ENCODE data around the gene TXNRD2. TPM values are rescaled to one million over a fixed set of nuclear protein-coding genes. Genes with fewer than 3 reads are reported as not detected.

TXNRD2 gene
- total RNA-seq, 3 donors from 2014 or later (not counting 1 experiment from before 2014, with no cell fraction given) = 23.5 to 37.3 (median 24.4) TPM

DNA sequence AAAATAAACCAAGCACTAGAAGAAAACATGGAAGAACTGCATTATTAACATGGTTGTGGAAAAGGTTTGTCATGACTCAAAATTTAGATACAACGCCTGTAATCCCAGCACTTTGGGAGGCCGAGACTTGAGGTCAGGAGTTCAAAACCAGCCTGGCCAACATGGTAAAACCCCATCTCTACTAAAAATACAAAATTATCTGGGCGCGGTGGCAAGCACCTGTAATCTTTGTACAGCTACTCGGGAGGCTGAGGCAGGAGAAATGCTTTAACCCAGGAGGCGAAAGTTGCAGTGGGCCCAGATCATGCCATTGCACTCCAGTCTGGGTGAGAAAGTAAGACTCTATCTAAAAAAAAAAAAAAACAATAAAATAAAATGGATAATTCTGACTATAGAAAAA is 110.6 kb downstream of the TXNRD2 start:
- WGBS (ENCODE audit: insufficient coverage) = 95% methylated on average over 5 of the region's 6 CpGs
- no peaks in the 10 kb centered on the region for H3K27me3 ChIP-seq (ENCODE audit: control insufficient read depth, insufficient read depth, low read length)
- ATAC-seq (no peak), DNase-seq (no peak)
- Mint-ChIP-seq H3K4me3 (no peak overlapping the region), H3K9me3 (no peaks in the 10 kb centered on the region), H3K36me3 (no peaks in the 10 kb centered on the region), H3K27me3 (ENCODE audit: low read depth in 2 of 2) (no peaks in the 10 kb centered on the region), H3K4me1 (peaks cover 0 to 12% of the 10 kb centered on the region in 2 donors), H3K27ac (no peak overlapping the region)
- H3K36me3 ChIP-seq (ENCODE audit: control insufficient read depth, insufficient read depth, low read length) = no peaks in the 10 kb centered on the region
- TF ChIP-seq, protein P1, sequence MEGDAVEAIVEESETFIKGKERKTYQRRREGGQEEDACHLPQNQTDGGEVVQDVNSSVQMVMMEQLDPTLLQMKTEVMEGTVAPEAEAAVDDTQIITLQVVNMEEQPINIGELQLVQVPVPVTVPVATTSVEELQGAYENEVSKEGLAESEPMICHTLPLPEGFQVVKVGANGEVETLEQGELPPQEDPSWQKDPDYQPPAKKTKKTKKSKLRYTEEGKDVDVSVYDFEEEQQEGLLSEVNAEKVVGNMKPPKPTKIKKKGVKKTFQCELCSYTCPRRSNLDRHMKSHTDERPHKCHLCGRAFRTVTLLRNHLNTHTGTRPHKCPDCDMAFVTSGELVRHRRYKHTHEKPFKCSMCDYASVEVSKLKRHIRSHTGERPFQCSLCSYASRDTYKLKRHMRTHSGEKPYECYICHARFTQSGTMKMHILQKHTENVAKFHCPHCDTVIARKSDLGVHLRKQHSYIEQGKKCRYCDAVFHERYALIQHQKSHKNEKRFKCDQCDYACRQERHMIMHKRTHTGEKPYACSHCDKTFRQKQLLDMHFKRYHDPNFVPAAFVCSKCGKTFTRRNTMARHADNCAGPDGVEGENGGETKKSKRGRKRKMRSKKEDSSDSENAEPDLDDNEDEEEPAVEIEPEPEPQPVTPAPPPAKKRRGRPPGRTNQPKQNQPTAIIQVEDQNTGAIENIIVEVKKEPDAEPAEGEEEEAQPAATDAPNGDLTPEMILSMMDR (IDR thresholded peaks at IDR 0.05) = no peak
- no peaks in the 10 kb centered on the region for H3K4me1 ChIP-seq (ENCODE audit: control insufficient read depth, insufficient read depth, low read length)
- intact Hi-C loops (cut with micrococcal nuclease) = no loop called here
- no peak overlapping the region for H3K4me3 ChIP-seq (ENCODE audit: low read length)
- H3K9me3 ChIP-seq (ENCODE audit: control insufficient read depth, insufficient read depth, low read length) = no peaks in the 10 kb centered on the region
- no peak overlapping the region for H3K27ac ChIP-seq (ENCODE audit: low read length)

DNA sequence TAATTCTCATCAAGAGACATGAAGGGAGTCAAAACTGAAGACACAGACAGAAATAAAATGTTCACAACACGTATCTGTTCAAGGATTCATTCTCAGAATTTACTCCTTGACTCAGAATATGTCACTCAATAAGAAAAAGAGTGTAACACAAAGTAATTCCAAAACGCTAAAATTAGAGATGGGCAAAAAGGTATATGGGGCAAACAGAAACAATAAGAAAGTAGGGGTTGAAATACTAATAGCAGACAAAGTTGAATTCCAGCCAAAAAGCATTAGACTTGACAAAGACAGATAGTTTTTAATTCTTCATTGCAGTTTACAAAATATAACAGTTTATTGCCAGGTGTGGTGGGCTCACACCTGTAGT is 113.6 kb downstream of the TXNRD2 start:
- H3K4me1 Mint-ChIP-seq = no peaks in the 10 kb centered on the region
- intact Hi-C loops (cut with micrococcal nuclease) = no loop called here
- Histone ChIP-seq H3K36me3 (ENCODE audit: control insufficient read depth, insufficient read depth, low read length) (no peaks in the 10 kb centered on the region), H3K4me1 (ENCODE audit: control insufficient read depth, insufficient read depth, low read length) (no peaks in the 10 kb centered on the region), H3K4me3 (ENCODE audit: low read length) (no peak overlapping the region), H3K27ac (ENCODE audit: low read length) (no peak overlapping the region), H3K27me3 (ENCODE audit: control insufficient read depth, insufficient read depth, low read length) (no peaks in the 10 kb centered on the region), H3K9me3 (ENCODE audit: control insufficient read depth, insufficient read depth, low read length) (no peaks in the 10 kb centered on the region)
- H3K9me3 Mint-ChIP-seq = no peaks in the 10 kb centered on the region
- no peak overlapping the region for H3K4me3 Mint-ChIP-seq
- H3K36me3 Mint-ChIP-seq = no peaks in the 10 kb centered on the region
- no peaks in the 10 kb centered on the region for H3K27me3 Mint-ChIP-seq (ENCODE audit: low read depth in 2 of 2)
- no peak for DNase-seq
- TF ChIP-seq, protein P1 (IDR thresholded peaks at IDR 0.05) = no peak
- WGBS (ENCODE audit: insufficient coverage) = 76% methylated on average over 2 of the region's 2 CpGs
- no peak overlapping the region for H3K27ac Mint-ChIP-seq
- no peak for ATAC-seq

DNA sequence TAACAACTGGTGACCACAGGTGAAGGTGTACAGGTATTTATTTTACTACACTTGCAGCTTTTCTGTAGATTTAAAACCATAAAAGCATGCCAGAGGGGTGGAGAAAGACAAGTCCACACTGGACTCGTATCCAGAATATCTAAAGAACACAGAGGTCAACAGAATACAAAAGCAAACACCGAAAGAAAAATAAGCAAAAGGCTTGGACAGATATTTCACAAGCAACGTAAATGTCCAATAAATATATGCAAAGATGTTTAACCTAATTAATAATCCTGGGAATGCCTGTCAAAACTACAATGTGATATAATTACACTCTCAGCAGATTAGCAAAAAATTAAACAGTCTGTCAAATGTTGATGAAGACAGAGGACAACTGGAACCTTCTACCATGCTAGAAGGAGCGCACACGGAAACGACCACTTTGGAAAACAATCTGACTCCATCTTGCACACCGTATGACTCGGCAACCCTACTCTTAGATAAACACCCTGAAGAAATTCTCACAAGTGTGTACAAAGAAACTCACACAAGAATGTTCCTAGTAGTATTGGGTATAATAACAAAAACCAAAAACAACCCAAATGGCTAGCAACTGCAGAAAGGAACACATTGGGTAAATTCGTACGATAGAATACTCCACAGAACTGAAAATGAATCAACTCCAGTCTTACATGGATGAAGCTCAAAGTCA is 114.1 kb downstream of the TXNRD2 start:
- TF ChIP-seq, protein P1 (IDR thresholded peaks at IDR 0.05) = no peak
- WGBS (ENCODE audit: insufficient coverage) = 83% methylated on average over 8 of the region's 10 CpGs
- no peaks in the 10 kb centered on the region for H3K36me3 ChIP-seq (ENCODE audit: control insufficient read depth, insufficient read depth, low read length)
- intact Hi-C loops (cut with micrococcal nuclease) = no loop called here
- no peaks in the 10 kb centered on the region for H3K9me3 ChIP-seq (ENCODE audit: control insufficient read depth, insufficient read depth, low read length)
- no peak overlapping the region for H3K27ac ChIP-seq (ENCODE audit: low read length)
- no peaks in the 10 kb centered on the region for H3K4me1 ChIP-seq (ENCODE audit: control insufficient read depth, insufficient read depth, low read length)
- Mint-ChIP-seq H3K27ac (no peak overlapping the region), H3K9me3 (no peaks in the 10 kb centered on the region), H3K27me3 (ENCODE audit: low read depth in 2 of 2) (no peaks in the 10 kb centered on the region), H3K4me1 (no peaks in the 10 kb centered on the region), H3K4me3 (no peak overlapping the region), H3K36me3 (no peaks in the 10 kb centered on the region)
- DNase-seq = no peak
- H3K4me3 ChIP-seq (ENCODE audit: low read length) = no peak overlapping the region
- ATAC-seq = no peak
- H3K27me3 ChIP-seq (ENCODE audit: control insufficient read depth, insufficient read depth, low read length) = no peaks in the 10 kb centered on the region

DNA sequence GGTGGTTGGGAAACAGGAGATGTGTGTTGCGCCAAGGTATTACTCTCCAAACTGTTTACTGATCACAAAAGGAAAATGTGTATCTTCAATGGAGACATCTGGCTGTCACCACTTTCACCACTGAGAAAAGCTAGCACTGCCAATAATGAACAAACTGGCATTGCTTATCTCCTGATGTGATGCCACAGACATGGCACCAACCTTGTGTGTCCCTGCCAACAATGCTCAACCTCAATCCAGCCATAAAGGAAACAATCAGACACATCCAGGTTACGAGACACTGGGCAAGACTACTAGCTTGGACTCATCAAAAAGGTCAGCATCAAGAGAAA is 115.0 kb downstream of the TXNRD2 start:
- Mint-ChIP-seq H3K4me1 (no peaks in the 10 kb centered on the region), H3K27ac (no peak overlapping the region), H3K9me3 (no peaks in the 10 kb centered on the region), H3K36me3 (no peaks in the 10 kb centered on the region), H3K27me3 (ENCODE audit: low read depth in 2 of 2) (no peaks in the 10 kb centered on the region), H3K4me3 (no peak overlapping the region)
- DNase-seq (no peak), ATAC-seq (no peak)
- TF ChIP-seq, protein P1 (IDR thresholded peaks at IDR 0.05) = no peak
- H3K9me3 ChIP-seq (ENCODE audit: control insufficient read depth, insufficient read depth, low read length) = no peaks in the 10 kb centered on the region
- WGBS (ENCODE audit: insufficient coverage) = 47% methylated on average over 2 of the region's 2 CpGs
- intact Hi-C loops (cut with micrococcal nuclease) = no loop called here
- no peak overlapping the region for H3K27ac ChIP-seq (ENCODE audit: low read length)
- H3K27me3 ChIP-seq (ENCODE audit: control insufficient read depth, insufficient read depth, low read length) = no peaks in the 10 kb centered on the region
- H3K4me3 ChIP-seq (ENCODE audit: low read length) = no peak overlapping the region
- H3K4me1 ChIP-seq (ENCODE audit: control insufficient read depth, insufficient read depth, low read length) = no peaks in the 10 kb centered on the region
- no peaks in the 10 kb centered on the region for H3K36me3 ChIP-seq (ENCODE audit: control insufficient read depth, insufficient read depth, low read length)
